B cell (primary cell): ENCODE results near the gene RAD51B.

Experiments
- CTCF ChIP-seq: fragments of 200-600 bp; IDR thresholded peaks from one replicate; pipeline ENCODE4 v1.8.0; 2022; ENCODE audit warnings: antibody characterized with exemption, mild to moderate bottlenecking
- EZH2 ChIP-seq: IDR thresholded peaks from 2 replicates; pipeline ENCODE4 v1.6.1; 2012; ENCODE audit warnings: borderline replicate concordance, low read depth, mild to moderate bottlenecking, moderate library complexity, low read length; ENCODE audit not compliant: insufficient read depth, poor library complexity, severe bottlenecking

- no peak for TF ChIP-seq CTCF
- TF ChIP-seq EZH2 = no peak
Measured at GRCh38 chr14:68033336-68033932, 213.9 kb downstream of the RAD51B start.
